MCF 10A (cell line): ENCODE results near the gene IFI27L2. TPM values are rescaled to one million over a fixed set of nuclear protein-coding genes. Genes with fewer than 3 reads are reported as not detected.

Source experiments
- BruUV-seq: library from RNA; stranded (reverse); fragments of 400-500 nt; replicated peaks from 2 replicates; lab custom pipeline; 2021; lab: Mats Ljungman, UMichigan
- CTCF ChIA-PET: fragments of 300-600 bp; sonication (Branson Sonifier 250); formaldehyde crosslinking; extraction: SDS; loops from one replicate; lab custom pipeline; 2021; ENCODE audit warnings: antibody characterized with exemption, inconsistent platforms; lab: Yijun Ruan, JAX
- POLR2A ChIA-PET: fragments of 300-600, 350-650 bp; sonication (Branson Sonifier 250); formaldehyde crosslinking; extraction: SDS; loops from one replicate; lab custom pipeline; 2020; ENCODE audit warnings: antibody characterized with exemption, inconsistent platforms; lab: Yijun Ruan, JAX
- DNase-seq: peaks from one replicate; pipeline ENCODE4 v3.0.0-alpha.2; 2018; ENCODE audit not compliant: unreplicated experiment
- H3K27ac Mint-ChIP-seq: one replicate; pipeline ENCODE4 v1.8.0; 2022; ENCODE audit warnings: mild to moderate bottlenecking, low read depth, mixed read lengths; ENCODE audit not compliant: unreplicated experiment
- H3K27me3 Mint-ChIP-seq: one replicate; pipeline ENCODE4 v1.8.0; 2022; ENCODE audit warnings: mixed read lengths; ENCODE audit not compliant: insufficient read depth, unreplicated experiment
- H3K36me3 Mint-ChIP-seq: one replicate; pipeline ENCODE4 v1.8.0; 2022; ENCODE audit warnings: mild to moderate bottlenecking, moderate library complexity, mixed read lengths; ENCODE audit not compliant: insufficient read depth, unreplicated experiment
- H3K4me1 Mint-ChIP-seq: one replicate; pipeline ENCODE4 v1.8.0; 2022; ENCODE audit warnings: mixed read lengths; ENCODE audit not compliant: insufficient read depth, unreplicated experiment
- H3K4me3 Mint-ChIP-seq: one replicate; pipeline ENCODE4 v1.8.0; 2022; ENCODE audit warnings: mild to moderate bottlenecking, moderate library complexity, mixed read lengths; ENCODE audit not compliant: unreplicated experiment
- H3K9me3 Mint-ChIP-seq: one replicate; pipeline ENCODE4 v1.8.0; 2022; ENCODE audit warnings: mixed read lengths; ENCODE audit not compliant: unreplicated experiment
- CTCF ChIP-seq: fragments of 200-600 bp; IDR thresholded peaks from one replicate; pipeline ENCODE4 v1.8.0; 2022; ENCODE audit warnings: antibody characterized with exemption, mild to moderate bottlenecking; ENCODE audit not compliant: unreplicated experiment
- intact Hi-C: fragments of 100-400 bp; cut with micrococcal nuclease; formaldehyde crosslinking; loops from 2 replicates; pipeline ENCODE4 v1.14.1; 2022
- total RNA-seq: library from RNA; stranded (reverse); gene quantifications from 2 replicates; pipeline ENCODE4 v1.2.3, GENCODE V29; 2022

Gene IFI27L2
- total RNA-seq, 1 experiment from 2014 or later = 44.3 TPM

- Mint-ChIP-seq H3K9me3 (peaks cover 8% of the 10 kb centered on the region), H3K36me3 (peaks cover 6% of the 10 kb centered on the region), H3K27ac (no peak overlapping the region), H3K4me3 (no peak overlapping the region), H3K4me1 (peaks cover 6% of the 10 kb centered on the region), H3K27me3 (no peaks in the 10 kb centered on the region)
- ChIA-PET POLR2A (interaction anchor here (0.9 kb wide), 1 partner anchor 12 kb away, joined by 4 read pairs; the partner anchor contains the start of gene IFI27), CTCF (no interaction called here)
- TF ChIP-seq CTCF = no peak
- intact Hi-C loops = no loop called here
- BruUV-seq = no TSS peak
- DNase-seq = no peak
Observed at GRCh38 chr14:94122438-94122837, 7.0 kb downstream of the IFI27L2 start.

- no peak for DNase-seq
- no peak overlapping the region for H3K27ac Mint-ChIP-seq
- intact Hi-C loops = no loop called here
- CTCF ChIA-PET = no interaction called here
- no TSS peak for BruUV-seq
- no peaks in the 10 kb centered on the region for H3K27me3 Mint-ChIP-seq
- H3K9me3 Mint-ChIP-seq = peaks cover 8% of the 10 kb centered on the region
- peaks cover 6% of the 10 kb centered on the region for H3K36me3 Mint-ChIP-seq
- POLR2A ChIA-PET = no interaction called here
- no peak for TF ChIP-seq CTCF
- peaks cover 6% of the 10 kb centered on the region for H3K4me1 Mint-ChIP-seq
- no peak overlapping the region for H3K4me3 Mint-ChIP-seq
Observed at GRCh38 chr14:94121485-94121884, 7.9 kb downstream of the IFI27L2 start.

GRCh38 chr14:94120667-94121340, 8.6 kb downstream of the IFI27L2 start:
- intact Hi-C loops = no loop called here
- DNase-seq = no peak
- CTCF ChIA-PET = no interaction called here
- Mint-ChIP-seq H3K4me3 (no peak overlapping the region), H3K4me1 (peaks cover 6% of the 10 kb centered on the region), H3K27me3 (no peaks in the 10 kb centered on the region), H3K9me3 (peaks cover 8% of the 10 kb centered on the region), H3K36me3 (peaks cover 6% of the 10 kb centered on the region), H3K27ac (no peak overlapping the region)
- no peak for TF ChIP-seq CTCF
- no TSS peak for BruUV-seq
- POLR2A ChIA-PET = no interaction called here

- intact Hi-C loops = no loop called here
- CTCF ChIA-PET = no interaction called here
- Mint-ChIP-seq H3K4me3 (no peak overlapping the region), H3K4me1 (peaks cover 11% of the 10 kb centered on the region), H3K9me3 (peaks cover 8% of the 10 kb centered on the region), H3K27ac (no peak overlapping the region), H3K36me3 (peaks cover 6% of the 10 kb centered on the region), H3K27me3 (no peaks in the 10 kb centered on the region)
- POLR2A ChIA-PET = no interaction called here
- no peak for DNase-seq
- no peak for TF ChIP-seq CTCF
- BruUV-seq = no TSS peak
Observed at GRCh38 chr14:94119071-94119470, 10.3 kb downstream of the IFI27L2 start.
